Measurements from ENCODE around the gene QPRT.
"Not testable (repeated sequence)": the region's sequence is repeated elsewhere in the genome, so short reads cannot be mapped to it uniquely, and the experiment has no call there.

The QPRT gene

GRCh38 chr16:29719063-29719462 is 40.1 kb downstream of the QPRT start:
- DNase-seq (ENCODE audit: low read depth in 2 of 2): no peak

GRCh38 chr16:29720703-29721102 is 41.7 kb downstream of the QPRT start:
- no peak for DNase-seq (ENCODE audit: low read depth in 2 of 2)

- not testable (repeated sequence) for DNase-seq (ENCODE audit: low read depth in 2 of 2)
These were observed 42.3 kb downstream of the QPRT start for GRCh38 chr16:29721167-29721879.

GRCh38 chr16:29726845-29727377 is 47.9 kb downstream of the QPRT start:
- DNase-seq (ENCODE audit: low read depth in 2 of 2): no peak

GRCh38 chr16:29727452-29727851 is 48.5 kb downstream of the QPRT start:
- DNase-seq (ENCODE audit: low read depth in 2 of 2): no peak

GRCh38 chr16:29729116-29729521 is 50.1 kb downstream of the QPRT start:
- no peak for DNase-seq (ENCODE audit: low read depth in 2 of 2)

GRCh38 chr16:29730649-29731048 is 51.7 kb downstream of the QPRT start:
- no peak for DNase-seq (ENCODE audit: low read depth in 2 of 2)

- peak; percentile 71 to 73 for DNase-seq (ENCODE audit: low read depth in 2 of 2)
These were observed 53.0 kb downstream of the QPRT start for GRCh38 chr16:29731768-29732601.

- no peak for DNase-seq (ENCODE audit: low read depth in 2 of 2)
These were observed 55.8 kb downstream of the QPRT start for GRCh38 chr16:29734786-29735185.

- DNase-seq (ENCODE audit: low read depth in 2 of 2): no peak
These were observed 57.1 kb downstream of the QPRT start for GRCh38 chr16:29736112-29736511.

GRCh38 chr16:29736764-29737163 is 57.8 kb downstream of the QPRT start:
- DNase-seq (ENCODE audit: low read depth in 2 of 2): no peak

- DNase-seq (ENCODE audit: low read depth in 2 of 2): no peak
These were observed 58.7 kb downstream of the QPRT start for GRCh38 chr16:29737713-29738112.

GRCh38 chr16:29738514-29738913 is 59.5 kb downstream of the QPRT start:
- DNase-seq (ENCODE audit: low read depth in 2 of 2): no peak

- not testable (repeated sequence) for DNase-seq (ENCODE audit: low read depth in 2 of 2)
These were observed 61.1 kb downstream of the QPRT start for GRCh38 chr16:29739927-29740629.

GRCh38 chr16:29740630-29741015 is 61.6 kb downstream of the QPRT start:
- DNase-seq (ENCODE audit: low read depth in 2 of 2): not testable (repeated sequence)

GRCh38 chr16:29742683-29743275 is 63.8 kb downstream of the QPRT start:
- DNase-seq (ENCODE audit: low read depth in 2 of 2): no peak

- DNase-seq (ENCODE audit: low read depth in 2 of 2): no peak
These were observed 64.5 kb downstream of the QPRT start for GRCh38 chr16:29743475-29743826.

GRCh38 chr16:29743827-29744531 is 65.0 kb downstream of the QPRT start:
- no peak for DNase-seq (ENCODE audit: low read depth in 2 of 2)

GRCh38 chr16:29744541-29745101 is 65.6 kb downstream of the QPRT start:
- no peak for DNase-seq (ENCODE audit: low read depth in 2 of 2)

- peak; percentile 49 to 62 for DNase-seq (ENCODE audit: low read depth in 2 of 2)
These were observed 66.3 kb downstream of the QPRT start for GRCh38 chr16:29745121-29745852.

All from stimulated activated CD8-positive, alpha-beta memory T cell treated with anti-CD3 and anti-CD28 coated beads, Interleukin-15, amount 100 ng/mL, for 48 hours (primary cell).